ENCODE results near the gene PRIM1. TPM values are rescaled to one million over a fixed set of nuclear protein-coding genes. Genes with fewer than 3 reads are reported as not detected.
"Not testable (repeated sequence)": the region's sequence is repeated elsewhere in the genome, so short reads cannot be mapped to it uniquely, and the experiment has no call there.

The PRIM1 gene
- 19.1 TPM for total RNA-seq

DNA sequence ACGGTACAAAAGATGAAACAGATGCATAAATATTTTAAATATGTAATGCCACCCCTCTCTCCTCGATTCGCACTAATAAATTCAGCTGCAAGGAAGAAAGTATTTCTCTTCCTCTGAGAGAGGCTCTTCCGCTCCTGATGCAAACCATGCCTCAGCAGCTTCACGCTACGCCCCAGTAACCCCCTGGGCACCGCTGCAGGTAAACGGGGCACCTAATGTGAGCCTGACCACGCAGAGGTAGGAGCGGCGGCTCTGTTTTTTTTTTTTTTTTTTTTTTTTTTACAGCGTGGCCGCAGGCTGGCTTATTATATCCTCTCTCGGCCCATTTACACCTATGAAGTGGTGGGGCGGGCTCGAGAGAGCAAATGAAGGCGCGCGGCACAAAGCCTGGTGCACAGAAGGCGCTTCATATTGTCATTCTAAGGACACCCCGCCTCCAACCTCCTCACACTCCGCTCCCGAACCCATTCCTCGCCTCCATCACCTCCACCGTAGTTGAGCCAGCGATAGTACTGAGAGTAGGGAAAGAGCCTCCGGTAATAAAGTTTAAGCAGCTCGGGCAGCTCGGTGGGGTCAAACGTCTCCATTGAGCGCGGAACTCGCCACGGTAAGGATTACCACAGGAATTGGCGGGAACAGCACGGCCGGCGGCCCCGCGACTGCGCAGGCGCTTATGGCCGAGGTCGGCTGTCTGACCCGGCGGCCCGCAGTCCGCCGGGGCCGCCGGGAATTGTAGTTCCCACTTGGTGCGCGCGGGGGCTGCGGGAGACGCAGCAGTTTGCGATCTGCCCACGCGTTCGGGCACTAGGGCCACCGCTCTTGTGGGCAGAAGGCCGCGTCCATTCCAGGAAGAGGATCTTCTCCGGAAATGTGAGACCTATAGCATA is at the start of gene PRIM1:
PRIM1 (minus strand) TSS at position 612 of the 887 bp plus-strand sequence; CDS start at position 587, 25 bp downstream.
- DNase-seq (ENCODE audit: low read depth in 2 of 3, low spot score in 2 of 3), result peak; percentile 63 to 82 (median 81)

- no peak for DNase-seq (ENCODE audit: low read depth in 2 of 3, low spot score in 2 of 3)
Measured at GRCh38 chr12:56800221-56800620, 48.1 kb upstream of the PRIM1 start.

DNA sequence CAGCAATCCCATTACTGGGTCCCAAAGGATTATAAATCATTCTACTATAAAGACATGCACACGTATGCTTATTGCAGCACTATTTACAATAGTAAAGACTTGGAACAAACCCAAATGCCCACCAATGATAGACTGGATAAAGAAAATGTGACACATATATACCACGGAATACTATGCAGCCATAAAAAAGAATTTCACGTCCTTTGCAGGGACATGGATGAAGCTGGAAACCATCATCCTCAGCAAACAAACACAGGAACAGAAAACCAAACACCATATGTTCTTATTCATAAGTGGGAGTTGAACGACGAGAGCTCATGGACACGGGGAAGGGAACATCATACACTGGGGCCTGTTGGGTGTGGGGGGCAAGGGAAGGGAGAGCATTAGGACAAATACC is 47.2 kb upstream of the PRIM1 start:
- not testable (repeated sequence) for DNase-seq (ENCODE audit: low read depth in 2 of 3, low spot score in 2 of 3)

DNA sequence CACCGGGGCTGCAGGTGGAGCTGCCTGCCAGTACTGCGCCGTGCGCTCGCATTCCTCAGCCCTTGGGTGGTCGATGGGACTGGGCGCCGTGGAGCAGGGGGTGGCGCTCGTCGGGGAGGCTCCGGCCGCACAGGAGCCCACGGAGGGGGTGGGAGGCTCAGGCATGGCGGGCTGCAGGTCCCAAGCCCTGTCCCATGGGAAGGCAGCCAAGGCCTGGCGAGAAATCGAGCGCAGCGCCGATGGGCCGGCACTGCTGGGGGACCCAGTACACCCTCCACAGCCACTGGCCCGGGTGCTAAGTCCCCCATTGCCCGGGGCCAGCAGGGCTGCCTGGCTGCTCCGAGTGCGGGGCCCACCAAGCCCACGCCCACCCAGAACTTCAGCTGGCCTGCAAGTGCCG is 43.7 kb upstream of the PRIM1 start:
- DNase-seq (ENCODE audit: low read depth in 2 of 3, low spot score in 2 of 3), result not testable (repeated sequence)

DNA sequence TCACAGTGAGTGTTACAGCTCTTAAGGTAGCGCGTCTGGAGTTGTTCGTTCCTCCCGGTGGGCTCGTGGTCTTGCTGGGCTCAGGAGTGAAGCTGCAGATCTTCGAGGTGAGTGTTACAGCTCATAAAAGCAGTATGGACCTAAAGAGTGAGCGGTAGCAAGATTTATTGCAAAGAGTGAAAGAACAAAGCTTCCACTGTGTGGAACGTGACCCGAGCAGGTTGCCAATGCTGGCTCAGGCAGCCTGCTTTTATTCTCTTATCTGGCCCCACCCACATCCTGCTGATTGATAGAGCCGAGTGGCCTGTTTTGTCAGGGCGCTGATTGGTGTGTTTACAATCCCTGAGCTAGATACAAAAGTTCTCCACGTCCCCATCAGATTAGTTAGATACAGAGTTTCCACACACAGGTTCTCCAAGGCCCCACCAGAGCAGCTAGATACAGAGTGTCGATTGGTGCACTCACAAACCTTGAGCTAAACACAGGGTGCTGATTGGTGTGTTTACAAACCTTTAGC is 43.0 kb upstream of the PRIM1 start:
- DNase-seq (ENCODE audit: low read depth in 2 of 3, low spot score in 2 of 3), result not testable (repeated sequence)

- DNase-seq (ENCODE audit: low read depth in 2 of 3, low spot score in 2 of 3), result not testable (repeated sequence)
Measured at GRCh38 chr12:56793124-56793523, 41.0 kb upstream of the PRIM1 start.

- no peak for DNase-seq (ENCODE audit: low read depth in 2 of 3, low spot score in 2 of 3)
Measured at GRCh38 chr12:56792678-56793077, 40.6 kb upstream of the PRIM1 start.

GRCh38 chr12:56789429-56789828 is 37.3 kb upstream of the PRIM1 start:
- DNase-seq (ENCODE audit: low read depth in 2 of 3, low spot score in 2 of 3), result not testable (repeated sequence)

GRCh38 chr12:56787498-56787897 is 35.4 kb upstream of the PRIM1 start:
- no peak for DNase-seq (ENCODE audit: low read depth in 2 of 3, low spot score in 2 of 3)

- no peak for DNase-seq (ENCODE audit: low read depth in 2 of 3, low spot score in 2 of 3)
Measured at GRCh38 chr12:56785874-56786273, 33.8 kb upstream of the PRIM1 start.

DNA sequence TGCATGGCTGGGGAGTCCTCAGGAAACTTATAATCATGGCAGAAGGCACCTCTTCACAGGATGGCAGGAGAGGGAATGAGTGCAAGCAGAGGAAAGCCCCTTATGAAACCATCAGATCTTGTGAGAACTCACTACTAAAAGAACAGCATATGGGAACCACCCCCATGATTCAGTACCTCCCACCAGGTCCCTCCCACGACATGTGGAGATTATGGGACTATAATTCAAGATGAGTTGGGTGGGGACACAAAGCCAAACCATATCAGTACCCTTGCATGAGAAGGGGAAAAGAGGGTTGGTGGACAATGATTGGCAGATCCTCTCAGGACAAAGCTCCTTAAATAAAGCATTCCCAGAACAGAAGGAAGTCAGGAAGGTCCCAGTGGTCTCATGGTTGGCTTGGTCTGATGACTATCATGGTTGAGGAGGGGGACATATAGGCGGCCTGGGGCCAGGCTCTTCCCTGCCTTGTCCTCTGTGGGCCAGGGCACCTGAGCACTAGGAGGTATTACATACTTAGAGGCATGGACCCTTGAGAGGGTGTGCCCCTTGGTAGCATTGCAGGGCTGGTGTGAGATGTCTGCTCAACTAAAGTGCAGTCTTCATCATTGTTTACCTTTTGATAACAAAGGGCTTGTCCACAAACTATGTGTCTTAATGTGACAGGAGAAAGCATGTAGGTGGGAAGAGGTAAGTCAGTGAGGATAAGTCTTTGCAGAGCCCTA is 33.2 kb upstream of the PRIM1 start:
- DNase-seq (ENCODE audit: low read depth in 2 of 3, low spot score in 2 of 3), result no peak

GRCh38 chr12:56781726-56782125 is 29.6 kb upstream of the PRIM1 start:
- no peak for DNase-seq (ENCODE audit: low read depth in 2 of 3, low spot score in 2 of 3)

- no peak for DNase-seq (ENCODE audit: low read depth in 2 of 3, low spot score in 2 of 3)
Measured at GRCh38 chr12:56778756-56779155, 26.6 kb upstream of the PRIM1 start.

GRCh38 chr12:56776654-56777053 is 24.5 kb upstream of the PRIM1 start:
- no peak for DNase-seq (ENCODE audit: low read depth in 2 of 3, low spot score in 2 of 3)

GRCh38 chr12:56775638-56776037 is 23.5 kb upstream of the PRIM1 start:
- DNase-seq (ENCODE audit: low read depth in 2 of 3, low spot score in 2 of 3), result no peak

DNA sequence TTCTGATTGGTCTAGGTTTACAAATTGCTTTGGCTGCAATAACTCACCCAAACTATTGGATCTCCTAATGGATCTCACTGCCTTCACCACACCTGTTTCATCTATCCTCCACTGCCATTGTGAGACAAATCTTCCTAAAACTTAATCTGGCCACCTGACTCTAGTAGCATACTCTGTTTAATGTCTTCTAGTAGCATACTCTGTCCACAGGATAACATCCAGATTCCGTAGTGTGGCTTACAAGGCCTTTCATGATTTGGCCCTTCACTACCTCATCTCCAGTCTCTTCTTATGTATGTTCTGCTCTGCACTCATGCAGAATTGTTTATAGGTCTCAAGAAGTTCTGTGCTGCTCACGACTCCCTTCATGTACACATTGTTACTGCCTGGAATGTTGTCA is 21.0 kb upstream of the PRIM1 start:
- DNase-seq (ENCODE audit: low read depth in 2 of 3, low spot score in 2 of 3), result no peak

DNA sequence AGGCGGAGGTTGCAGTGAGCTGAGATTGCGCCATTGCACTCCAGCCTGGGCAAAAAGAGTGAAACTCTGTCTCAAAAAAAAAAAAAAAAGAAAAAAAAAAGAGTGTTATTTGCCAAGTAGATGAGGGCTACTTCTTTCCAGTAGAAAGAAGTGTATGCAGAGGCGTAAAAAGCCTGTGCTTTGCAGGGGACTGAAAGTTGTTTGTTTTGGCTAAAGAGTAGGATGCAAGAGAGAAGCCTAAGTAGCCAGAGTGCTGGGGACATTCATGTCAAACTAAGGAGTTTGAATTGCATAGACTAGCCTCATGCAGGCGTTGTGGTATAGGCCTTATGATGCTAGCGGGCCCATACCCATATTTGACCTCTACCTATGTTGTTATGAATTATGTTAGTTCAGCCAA is 20.5 kb upstream of the PRIM1 start:
- no peak for DNase-seq (ENCODE audit: low read depth in 2 of 3, low spot score in 2 of 3)

GRCh38 chr12:56769868-56770267 is 17.7 kb upstream of the PRIM1 start:
- no peak for DNase-seq (ENCODE audit: low read depth in 2 of 3, low spot score in 2 of 3)

DNA sequence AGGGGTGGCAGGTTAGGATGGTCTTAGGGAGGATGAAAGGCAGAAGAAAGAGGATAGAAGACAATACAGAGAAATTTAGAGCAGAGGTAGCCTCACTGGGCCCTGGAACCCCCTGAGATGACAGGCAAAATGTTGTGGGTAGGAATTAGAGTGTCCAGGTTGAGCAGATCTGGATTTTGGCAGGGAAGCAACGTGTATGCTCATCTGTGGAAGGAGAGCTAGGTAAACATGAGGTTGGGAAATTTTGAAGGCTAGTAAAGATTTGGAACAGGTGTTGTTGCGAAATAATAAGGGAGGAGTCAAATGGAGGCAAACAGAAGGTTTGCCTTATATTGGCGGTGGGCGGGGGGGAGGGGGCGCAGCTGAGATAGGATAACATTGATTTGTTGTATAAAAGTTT is 16.3 kb upstream of the PRIM1 start:
- DNase-seq (ENCODE audit: low read depth in 2 of 3, low spot score in 2 of 3), result no peak

DNA sequence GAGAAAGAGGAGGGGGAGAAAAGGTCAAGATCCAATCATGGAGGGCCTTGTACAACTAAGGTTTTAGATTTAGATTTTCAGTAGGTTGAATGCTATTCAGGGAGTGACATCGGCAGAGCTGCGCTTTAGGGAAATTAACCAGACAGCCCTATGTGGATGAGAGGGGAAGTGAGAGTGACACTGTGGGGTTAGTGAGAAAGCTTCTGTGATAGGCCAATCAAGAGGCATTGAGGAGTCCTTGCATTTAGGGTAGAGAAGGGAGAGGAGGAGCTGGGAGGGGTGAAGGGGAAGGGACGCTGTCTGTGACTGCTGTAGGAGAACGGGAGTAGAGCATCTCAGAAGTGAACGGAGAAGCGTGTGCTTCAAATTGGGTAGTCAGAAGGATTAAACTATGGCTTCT is 14.4 kb upstream of the PRIM1 start:
- no peak for DNase-seq (ENCODE audit: low read depth in 2 of 3, low spot score in 2 of 3)

GRCh38 chr12:56763753-56764657 is 11.9 kb upstream of the PRIM1 start:
- no peak for DNase-seq (ENCODE audit: low read depth in 2 of 3, low spot score in 2 of 3)

All from hematopoietic multipotent progenitor cell (in vitro differentiated cells).